Mesothelial cell of epicardium (in vitro differentiated cells): ENCODE results near the gene CD82. TPM values are rescaled to one million over a fixed set of nuclear protein-coding genes. Genes with fewer than 3 reads are reported as not detected.

Source experiments
- DNase-seq, 2 experiments: peaks; one replicate each; pipeline ENCODE4 v3.0.0; 2021; ENCODE audit warnings: low spot score in 2 of 2; ENCODE audit not compliant: unreplicated experiment in 2 of 2
- H3K27ac Mint-ChIP-seq: 2 replicates; pipeline ENCODE4 v1.8.0; 2021; ENCODE audit warnings: mixed read lengths
- H3K27me3 Mint-ChIP-seq: 2 replicates; pipeline ENCODE4 v1.8.0; 2021; ENCODE audit warnings: low read depth, mixed read lengths
- H3K36me3 Mint-ChIP-seq: 2 replicates; pipeline ENCODE4 v1.8.0; 2021; ENCODE audit warnings: mixed read lengths
- H3K4me1 Mint-ChIP-seq: 2 replicates; pipeline ENCODE4 v1.8.0; 2021; ENCODE audit warnings: mixed read lengths
- H3K4me3 Mint-ChIP-seq: 2 replicates; pipeline ENCODE4 v1.8.0; 2021; ENCODE audit warnings: mild to moderate bottlenecking, moderate library complexity, mixed read lengths
- H3K9me3 Mint-ChIP-seq: 2 replicates; pipeline ENCODE4 v1.8.0; 2021; ENCODE audit warnings: mixed read lengths
- total RNA-seq: library from RNA; stranded (reverse); gene quantifications from 3 replicates; pipeline ENCODE4 v1.2.1, GENCODE V29; 2021
- TF ChIP-seq, protein P1 (sequence below): fragments of 200-600 bp; sonication (generic); IDR thresholded peaks from one replicate; pipeline ENCODE4 v1.5.0; 2021; ENCODE audit warnings: antibody characterized with exemption; ENCODE audit not compliant: unreplicated experiment

CD82 gene
- total RNA-seq, 1 donor from 2014 or later: 11.2 TPM

DNA sequence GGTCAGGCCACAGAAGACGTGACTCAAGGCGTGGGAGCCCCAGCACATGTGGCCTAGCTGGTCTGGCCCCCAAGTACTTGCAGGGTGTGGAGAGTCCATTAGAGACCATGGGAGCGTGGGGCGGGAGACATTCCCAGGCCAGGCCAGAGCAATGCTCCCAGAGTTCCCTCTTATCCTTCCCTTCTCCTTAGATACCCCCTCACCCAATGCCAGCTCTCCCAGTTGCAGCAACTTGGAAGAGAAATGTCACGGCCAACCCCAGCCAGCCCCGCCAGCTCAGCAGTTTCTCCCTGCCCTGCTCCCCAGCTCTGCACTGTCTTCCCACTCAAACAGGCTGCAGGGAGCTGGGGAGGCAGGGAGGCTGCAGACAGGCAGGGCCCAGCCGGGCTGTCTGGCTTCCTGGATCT lies 95.9 kb downstream of the CD82 start:
- no peaks in the 10 kb centered on the region for H3K4me1 Mint-ChIP-seq
- H3K4me3 Mint-ChIP-seq: no peak overlapping the region
- DNase-seq: no peak
- no peaks in the 10 kb centered on the region for H3K36me3 Mint-ChIP-seq
- H3K9me3 Mint-ChIP-seq: peaks cover 7% of the 10 kb centered on the region
- peaks cover 7% of the 10 kb centered on the region for H3K27me3 Mint-ChIP-seq
- TF ChIP-seq, protein P1, sequence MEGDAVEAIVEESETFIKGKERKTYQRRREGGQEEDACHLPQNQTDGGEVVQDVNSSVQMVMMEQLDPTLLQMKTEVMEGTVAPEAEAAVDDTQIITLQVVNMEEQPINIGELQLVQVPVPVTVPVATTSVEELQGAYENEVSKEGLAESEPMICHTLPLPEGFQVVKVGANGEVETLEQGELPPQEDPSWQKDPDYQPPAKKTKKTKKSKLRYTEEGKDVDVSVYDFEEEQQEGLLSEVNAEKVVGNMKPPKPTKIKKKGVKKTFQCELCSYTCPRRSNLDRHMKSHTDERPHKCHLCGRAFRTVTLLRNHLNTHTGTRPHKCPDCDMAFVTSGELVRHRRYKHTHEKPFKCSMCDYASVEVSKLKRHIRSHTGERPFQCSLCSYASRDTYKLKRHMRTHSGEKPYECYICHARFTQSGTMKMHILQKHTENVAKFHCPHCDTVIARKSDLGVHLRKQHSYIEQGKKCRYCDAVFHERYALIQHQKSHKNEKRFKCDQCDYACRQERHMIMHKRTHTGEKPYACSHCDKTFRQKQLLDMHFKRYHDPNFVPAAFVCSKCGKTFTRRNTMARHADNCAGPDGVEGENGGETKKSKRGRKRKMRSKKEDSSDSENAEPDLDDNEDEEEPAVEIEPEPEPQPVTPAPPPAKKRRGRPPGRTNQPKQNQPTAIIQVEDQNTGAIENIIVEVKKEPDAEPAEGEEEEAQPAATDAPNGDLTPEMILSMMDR: no peak
- no peak overlapping the region for H3K27ac Mint-ChIP-seq

Other genes with a start within 250 kb of the CD82 start
- gene TSPAN18, start 161.3 kb downstream of the CD82 start, total RNA-seq: 45.4 to 51.3 TPM (median 47.4 TPM) in 3 replicates